Stimulated activated CD4-positive, alpha-beta T cell treated with anti-CD3 and anti-CD28 coated beads, Interleukin-4, amount 100 ng/mL, for 48 hours (primary cell): ENCODE measurements around the gene CHMP4A.

ENCODE experiments used
- DNase-seq, 2 donors: peaks; one replicate each; pipeline ENCODE4 v3.0.0-alpha.2; 2020; ENCODE audit warnings: low read depth in 2 of 2

CHMP4A gene

GRCh38 chr14:24195186-24196070 lies 17.9 kb downstream of the CHMP4A start, which contains the start of gene TM9SF1:
TSS of gene TM9SF1 (minus strand) at chr14:24195441. CDS start at chr14:24195019, 422 bp downstream.
- peak; percentile 75 to 82 for DNase-seq

DNA sequence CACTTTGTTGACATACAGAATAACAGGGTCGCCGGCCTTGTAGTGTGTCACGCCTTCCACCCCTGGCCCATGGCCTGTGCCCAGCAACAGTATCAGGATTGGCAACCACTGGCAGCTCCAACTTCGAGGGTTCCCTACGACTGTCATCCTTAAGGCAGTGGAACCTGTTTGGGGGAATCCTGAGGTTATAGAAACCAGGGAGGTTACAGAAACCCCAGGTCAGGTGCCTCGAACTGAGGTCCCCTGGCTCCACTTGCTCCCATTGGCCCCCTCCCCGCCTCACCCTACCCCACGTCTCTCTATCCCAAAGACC lies 18.5 kb downstream of the CHMP4A start:
- no peak for DNase-seq

- DNase-seq = no peak
These were observed 19.0 kb downstream of the CHMP4A start for GRCh38 chr14:24194186-24194872.

DNA sequence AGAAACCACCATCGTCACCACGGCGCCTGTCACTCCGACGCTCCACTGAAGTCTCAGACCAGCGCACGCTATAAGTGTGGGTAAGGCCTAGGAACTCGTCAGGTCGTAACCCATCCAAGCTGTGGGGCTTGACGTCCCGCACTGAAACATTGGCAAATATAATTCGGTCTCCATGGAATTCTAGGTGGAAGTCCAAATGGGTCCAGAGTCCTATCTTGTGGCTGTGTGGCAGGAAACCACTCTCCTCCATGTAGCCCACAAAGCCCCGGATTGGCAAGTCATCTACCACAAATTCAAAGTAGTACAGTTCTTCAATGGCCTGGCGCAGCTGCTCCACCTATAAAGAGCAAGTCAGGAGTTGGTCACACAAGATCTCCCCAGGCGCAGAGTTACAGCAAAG lies 20.4 kb downstream of the CHMP4A start:
- DNase-seq = no peak

DNA sequence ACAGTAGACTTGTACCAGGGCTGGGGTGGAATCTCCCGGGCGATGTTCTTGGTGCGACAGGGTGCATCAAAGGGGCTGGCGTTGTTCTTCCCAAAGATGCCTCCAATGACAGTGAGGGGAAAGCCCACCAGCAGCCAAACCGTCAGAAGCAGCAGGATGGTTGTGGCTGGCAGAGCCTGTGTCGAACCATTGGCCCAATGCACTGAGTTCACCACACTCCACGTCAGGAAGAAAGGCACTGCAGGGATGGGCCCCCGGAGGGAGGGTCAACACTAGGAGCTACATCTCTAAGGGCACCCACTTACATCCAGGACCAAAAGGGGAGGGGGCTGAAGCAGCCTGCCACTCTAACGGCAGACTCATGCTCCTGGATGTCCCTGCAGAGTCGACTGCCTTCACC lies 22.9 kb downstream of the CHMP4A start:
- DNase-seq = no peak

- DNase-seq = no peak
These were observed 23.8 kb downstream of the CHMP4A start for GRCh38 chr14:24189460-24189859.

GRCh38 chr14:24189059-24189375 lies 24.3 kb downstream of the CHMP4A start:
- no peak for DNase-seq

GRCh38 chr14:24188251-24189058 lies 24.8 kb downstream of the CHMP4A start, which contains the start of gene IPO4:
TSS of gene IPO4 (minus strand) at chr14:24188816. CDS start at chr14:24188787, 29 bp downstream.
- peak; percentile 89 to 95 for DNase-seq

- no peak for DNase-seq
These were observed 25.8 kb downstream of the CHMP4A start for GRCh38 chr14:24187539-24187915.

DNA sequence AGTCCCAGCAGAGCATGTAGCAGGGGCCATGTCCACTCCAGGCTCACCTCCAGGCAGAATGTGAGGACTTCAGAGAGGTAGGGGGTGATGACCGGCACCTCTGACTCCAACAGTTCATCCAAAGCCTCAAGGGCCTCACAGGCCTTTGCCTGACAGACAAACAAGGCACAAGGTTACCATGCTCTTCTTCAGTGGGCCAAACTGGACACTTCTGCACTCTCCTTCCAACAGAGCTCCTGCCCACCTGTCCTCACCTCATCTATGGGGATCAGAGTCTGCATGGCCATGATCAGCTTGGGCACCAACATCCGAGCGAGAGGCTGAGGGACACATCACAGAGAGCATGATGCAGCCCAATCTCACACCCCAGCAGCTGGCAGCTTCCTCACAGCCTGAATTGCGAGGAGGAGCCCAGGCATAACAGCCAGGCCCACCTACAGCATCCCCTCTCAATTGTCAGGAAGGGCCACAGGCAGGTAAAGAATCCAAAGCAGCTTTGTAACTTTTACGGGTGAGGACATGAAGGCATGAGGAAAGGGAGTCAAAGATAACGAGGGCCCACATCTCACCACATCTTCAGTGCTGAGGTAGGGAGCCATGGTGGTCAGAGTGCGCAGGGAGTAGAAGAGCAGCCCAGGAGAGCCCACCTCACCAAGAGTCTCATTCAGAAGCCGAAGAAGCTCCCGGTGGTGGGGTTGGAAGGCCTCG lies 26.3 kb downstream of the CHMP4A start:
- no peak for DNase-seq

GRCh38 chr14:24185741-24186140 lies 27.5 kb downstream of the CHMP4A start:
- DNase-seq = no peak

GRCh38 chr14:24185026-24185425 lies 28.3 kb downstream of the CHMP4A start:
- DNase-seq = no peak

DNA sequence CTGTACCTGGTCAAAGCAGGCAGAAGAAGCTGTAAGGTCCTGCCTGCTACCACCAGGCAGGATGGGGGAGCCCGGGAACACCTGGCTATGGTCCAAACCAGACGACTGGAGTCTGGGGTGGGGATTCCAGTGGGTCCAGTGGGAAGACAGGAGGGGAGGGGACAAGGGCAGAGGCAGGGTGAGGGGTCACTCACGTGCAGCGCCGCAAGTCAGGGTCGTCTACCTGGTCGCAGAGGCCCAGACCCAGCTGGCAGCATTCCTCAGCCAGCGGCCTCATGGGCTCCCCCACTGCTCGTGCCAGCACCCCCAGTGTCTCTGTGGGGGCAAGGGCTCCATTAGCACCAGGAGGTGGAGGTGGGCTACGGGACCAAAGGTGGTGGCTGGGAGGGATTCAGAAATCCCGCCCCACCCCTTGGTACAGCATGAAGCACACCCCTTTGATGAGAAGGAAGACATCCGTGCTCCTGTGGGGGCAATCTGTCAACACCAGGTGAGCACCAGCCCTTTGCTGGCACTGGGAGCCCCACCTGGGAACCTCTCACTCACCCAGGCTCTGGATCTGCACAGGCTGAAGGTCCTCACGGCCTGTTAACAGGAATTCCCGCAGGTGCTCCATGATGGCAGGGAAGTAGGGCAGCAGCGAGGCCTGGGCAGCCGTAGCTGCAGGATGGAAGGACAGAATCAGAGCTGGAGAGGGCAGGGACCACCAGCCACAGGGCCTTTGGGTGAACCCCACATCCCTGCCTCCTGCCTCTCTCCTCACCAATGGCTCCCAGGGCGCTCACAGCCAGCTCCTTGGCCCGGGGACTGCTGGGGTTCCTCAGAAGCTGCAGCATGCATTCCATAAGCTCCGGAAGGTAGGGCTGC lies 29.0 kb downstream of the CHMP4A start:
- DNase-seq = no peak

- DNase-seq = no peak
These were observed 30.2 kb downstream of the CHMP4A start for GRCh38 chr14:24183014-24183481.

DNA sequence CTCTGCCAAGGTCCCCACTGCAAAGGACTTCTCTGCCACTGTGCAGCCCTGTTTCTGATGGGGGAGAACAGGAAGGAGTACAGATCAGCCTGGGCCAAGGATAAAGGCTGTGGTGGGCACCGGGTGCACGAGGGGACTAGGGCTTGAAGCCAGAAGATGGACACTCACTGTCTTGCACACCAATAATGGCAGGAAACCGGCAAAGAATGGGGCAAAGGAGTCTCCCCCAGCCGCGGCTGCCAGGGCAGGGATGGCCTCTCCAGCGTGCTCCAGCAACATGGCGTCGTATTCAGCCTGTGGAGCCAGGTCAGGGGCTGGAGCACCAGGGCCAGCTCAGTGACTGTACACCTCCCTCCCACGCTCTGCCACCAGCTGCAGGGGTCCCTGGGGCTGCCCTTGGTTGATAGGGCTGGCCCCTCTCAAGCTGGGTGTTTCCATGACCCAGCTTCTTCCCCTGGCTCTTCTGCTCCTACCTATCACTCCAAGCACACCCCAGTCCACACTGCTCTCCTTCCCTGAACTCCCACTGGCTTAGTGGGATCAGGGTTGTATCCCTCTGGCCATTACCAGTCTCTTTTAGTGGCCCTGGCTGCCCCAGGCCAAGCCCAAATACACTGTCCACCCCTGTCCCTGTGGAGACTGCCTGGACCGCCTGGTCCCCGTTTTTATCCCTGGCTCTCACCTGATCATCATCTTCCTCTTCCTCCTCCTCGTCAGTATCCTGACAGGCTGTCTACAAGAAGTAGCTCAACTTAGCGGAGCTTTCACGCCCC lies 31.0 kb downstream of the CHMP4A start:
- no peak for DNase-seq

DNA sequence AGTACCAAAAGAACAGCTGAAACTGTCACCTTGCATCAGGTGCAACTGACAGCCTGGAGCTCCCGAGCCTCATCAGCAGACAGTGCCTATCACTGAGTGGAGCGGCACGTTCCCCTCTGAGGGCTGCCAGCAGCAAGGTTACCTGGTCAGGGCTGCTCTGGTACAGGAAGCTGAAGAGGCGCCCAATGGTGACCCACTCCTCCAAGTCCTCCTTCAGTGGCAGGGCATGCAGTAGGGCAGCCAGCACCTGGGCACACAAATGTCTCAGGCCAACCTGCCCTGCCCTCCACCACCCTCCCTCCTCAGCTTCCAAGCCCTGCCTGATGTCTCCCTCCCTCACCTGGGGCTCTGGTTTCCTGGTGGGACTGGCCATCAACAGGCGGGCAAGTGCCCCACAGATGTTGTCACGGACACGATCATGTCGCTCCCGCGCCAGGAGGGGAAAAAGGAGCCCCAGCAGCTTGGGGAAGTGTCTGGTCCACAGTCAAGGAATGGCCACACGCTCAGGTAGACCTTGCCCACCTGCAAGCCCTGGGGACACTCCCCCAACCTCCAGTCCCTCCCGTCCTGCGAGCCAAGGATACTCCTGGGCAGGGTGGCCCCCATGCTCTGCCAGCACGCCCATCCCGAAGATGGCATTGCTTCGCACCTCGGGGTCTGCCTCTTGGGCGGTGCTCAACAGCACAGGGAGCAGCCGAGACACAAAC lies 31.8 kb downstream of the CHMP4A start:
- DNase-seq = no peak

DNA sequence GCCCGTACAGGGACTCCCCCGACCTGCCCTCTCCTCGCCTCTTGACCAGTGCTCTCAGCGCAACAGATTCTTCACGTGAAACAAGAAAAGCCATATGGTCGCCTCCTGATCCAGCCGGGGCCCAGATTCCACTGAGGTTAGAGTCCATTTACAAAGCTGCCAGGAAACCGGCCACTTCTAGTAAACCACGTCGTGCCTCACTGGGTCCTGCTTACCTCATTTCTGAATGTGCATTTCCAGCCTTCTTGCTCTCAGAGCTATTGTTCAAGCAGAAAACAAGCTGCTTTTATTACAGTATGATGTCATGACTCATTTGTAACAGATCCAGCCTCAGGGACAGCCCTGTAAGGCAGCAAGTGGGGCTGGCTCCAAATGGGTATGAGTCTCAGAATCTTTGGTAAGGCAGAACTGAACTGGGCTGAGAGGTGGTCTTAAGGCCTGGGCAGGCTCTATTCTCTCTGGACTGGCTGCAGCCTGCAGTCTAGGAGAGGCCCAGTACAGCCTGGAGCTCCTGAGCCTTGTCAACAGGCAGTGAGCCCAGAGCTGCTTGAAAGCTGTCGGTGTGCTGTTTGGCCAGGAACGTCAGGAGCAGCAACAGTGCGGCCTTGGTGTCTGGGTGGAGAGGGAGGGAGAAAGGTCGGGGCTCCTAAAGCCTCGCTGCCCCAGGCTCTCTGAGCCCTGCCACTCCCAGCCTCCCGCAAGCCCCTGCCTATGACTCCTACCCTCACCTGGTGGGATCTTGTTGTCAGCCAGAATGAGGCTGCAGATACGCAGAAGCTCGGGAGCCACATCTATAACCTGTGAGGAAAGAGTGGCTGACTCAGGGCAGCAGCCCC lies 33.1 kb downstream of the CHMP4A start:
- DNase-seq = no peak

DNA sequence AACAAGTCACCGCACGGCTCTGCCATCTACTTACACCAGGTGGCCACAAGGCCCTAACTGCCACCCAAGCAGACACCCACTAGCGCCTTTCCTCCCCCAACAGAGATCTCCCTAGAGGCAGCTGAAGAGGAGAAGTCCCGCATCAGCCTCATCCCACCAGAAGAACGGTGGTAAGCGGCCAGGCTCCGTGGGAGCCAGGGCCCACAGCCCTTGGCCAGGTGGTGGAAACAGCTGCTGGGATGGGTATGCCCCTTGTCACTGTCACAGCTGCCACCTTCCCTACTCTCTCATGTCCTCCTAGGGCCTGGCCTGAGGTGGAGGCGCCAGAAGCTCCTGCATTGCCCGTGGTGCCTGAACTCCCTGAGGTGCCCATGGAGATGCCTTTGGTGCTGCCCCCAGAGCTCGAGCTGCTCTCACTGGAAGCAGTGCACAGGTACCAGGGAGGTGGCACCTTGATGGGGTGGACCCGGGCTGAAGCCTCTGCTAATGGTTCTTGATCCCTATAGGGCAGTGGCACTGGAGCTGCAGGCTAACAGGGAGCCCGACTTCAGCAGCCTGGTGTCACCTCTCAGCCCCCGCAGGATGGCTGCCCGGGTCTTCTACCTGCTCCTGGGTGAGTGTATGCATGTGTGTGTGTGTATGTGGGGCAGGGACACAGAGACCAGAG lies 33.9 kb downstream of the CHMP4A start:
- DNase-seq = no peak
